ENCODE results near the gene CDKN2B-AS1. TPM values are rescaled to one million over a fixed set of nuclear protein-coding genes. Genes with fewer than 3 reads are reported as not detected.

The CDKN2B-AS1 gene
- total RNA-seq, 1 donor from 2014 or later, result 1.4 TPM

- no peak overlapping the region for H3K27ac Mint-ChIP-seq
- TF ChIP-seq CTCF (IDR thresholded peaks at IDR 0.05), result no peak
- POLR2A ChIA-PET, result no interaction called here
- H3K4me1 Mint-ChIP-seq, result peaks cover 4% of the 10 kb centered on the region
- intact Hi-C loops (cut with micrococcal nuclease), result no loop called here
- no peaks in the 10 kb centered on the region for H3K36me3 Mint-ChIP-seq (ENCODE audit: low read depth)
- peaks cover 49% of the 10 kb centered on the region for H3K27me3 Mint-ChIP-seq
- H3K9me3 Mint-ChIP-seq, result no peaks in the 10 kb centered on the region
- CTCF ChIA-PET, result interaction anchor here (1.0 to 1.8 kb wide), 2 partner anchors 22 to 467 kb away, joined by 3 to 10 read pairs; partner anchors contain the start of gene CDKN2B
- no peak overlapping the region for H3K4me3 Mint-ChIP-seq
- ATAC-seq (ENCODE audit: low read depth) (no peak), DNase-seq (no peak)
Observed at GRCh38 chr9:21985964-21986667, 8.5 kb upstream of the CDKN2B-AS1 start.

- Mint-ChIP-seq H3K27ac (no peak overlapping the region), H3K9me3 (no peaks in the 10 kb centered on the region), H3K4me3 (no peak overlapping the region), H3K4me1 (peaks cover 9% of the 10 kb centered on the region), H3K36me3 (ENCODE audit: low read depth) (no peaks in the 10 kb centered on the region), H3K27me3 (peaks cover 34% of the 10 kb centered on the region)
- intact Hi-C loops (cut with micrococcal nuclease), result loop anchor here (1.0 kb wide), 1 partner anchor 13 kb away; no protein-coding TSS in a partner anchor
- TF ChIP-seq CTCF (IDR thresholded peaks at IDR 0.05), result no peak
- DNase-seq, result no peak
- ChIA-PET CTCF (interaction anchor here (1.0 kb wide), 1 partner anchor 20 kb away, joined by 4 read pairs; no protein-coding TSS in a partner anchor), POLR2A (no interaction called here)
- ATAC-seq (ENCODE audit: low read depth), result no peak
Observed at GRCh38 chr9:21988056-21988990, 6.3 kb upstream of the CDKN2B-AS1 start.

- ATAC-seq (ENCODE audit: low read depth) (no peak), DNase-seq (no peak)
- H3K27me3 Mint-ChIP-seq, result peaks cover 27% of the 10 kb centered on the region
- no peaks in the 10 kb centered on the region for H3K36me3 Mint-ChIP-seq (ENCODE audit: low read depth)
- no peaks in the 10 kb centered on the region for H3K9me3 Mint-ChIP-seq
- ChIA-PET POLR2A (interaction anchor here (0.7 kb wide), 1 partner anchor 14 kb away, joined by 3 read pairs; no protein-coding TSS in a partner anchor), CTCF (interaction anchor here (1.0 kb wide), 1 partner anchor 19 kb away, joined by 4 read pairs; no protein-coding TSS in a partner anchor)
- TF ChIP-seq CTCF (IDR thresholded peaks at IDR 0.05), result no peak
- H3K4me1 Mint-ChIP-seq, result peaks cover 15% of the 10 kb centered on the region
- no peak overlapping the region for H3K27ac Mint-ChIP-seq
- intact Hi-C loops (cut with micrococcal nuclease), result loop anchor here (2.0 kb wide), 1 partner anchor 19 kb away; the partner anchor contains the start of gene CDKN2B
- no peak overlapping the region for H3K4me3 Mint-ChIP-seq
Observed at GRCh38 chr9:21989440-21990189, 5.0 kb upstream of the CDKN2B-AS1 start.

- Mint-ChIP-seq H3K36me3 (ENCODE audit: low read depth) (peaks cover 6% of the 10 kb centered on the region), H3K4me3 (no peak overlapping the region), H3K27ac (no peak overlapping the region), H3K9me3 (no peaks in the 10 kb centered on the region), H3K4me1 (peaks cover 24% of the 10 kb centered on the region), H3K27me3 (peaks cover 20% of the 10 kb centered on the region)
- no peak for DNase-seq
- ChIA-PET POLR2A (no interaction called here), CTCF (interaction anchor here (0.5 to 0.7 kb wide), 2 partner anchors 19 to 64 kb away, joined by 3 to 4 read pairs; no protein-coding TSS in a partner anchor)
- intact Hi-C loops (cut with micrococcal nuclease), result loop anchor here (2.0 kb wide), 1 partner anchor 17 kb away; the partner anchor contains the start of gene CDKN2B
- ATAC-seq (ENCODE audit: low read depth), result no peak
- no peak for TF ChIP-seq CTCF (IDR thresholded peaks at IDR 0.05)
Observed at GRCh38 chr9:21991072-21991959, 3.3 kb upstream of the CDKN2B-AS1 start.

Data from activated B cell treated with CpG ODN at 0.5 μM for 24 hours (primary cell).